Activated CD8-positive, alpha-beta T cell treated with anti-CD3 and anti-CD28 coated beads for 36 hours (primary cell): ENCODE measurements around the gene WASHC2C. TPM values are rescaled to one million over a fixed set of nuclear protein-coding genes. Genes with fewer than 3 reads are reported as not detected.
A peak's percentile ranks its signal among the peaks of the same experiment; 100 is the strongest.
"Not testable (repeated sequence)": the region's sequence is repeated elsewhere in the genome, so short reads cannot be mapped to it uniquely, and the experiment has no call there.

Source experiments
- ATAC-seq: fragments of 200-7000 bp; cut with Tn5 transposase; one replicate; pipeline ENCODE4 v1.10.0; 2021; ENCODE audit warnings: mild to moderate bottlenecking, moderate library complexity
- CTCF ChIA-PET: fragments of 350-600 bp; sonication (Branson Sonifier 250); formaldehyde crosslinking; loops from one replicate; lab custom pipeline; 2021; ENCODE audit warnings: antibody characterized with exemption; lab: Charles Lee
- POLR2A ChIA-PET: fragments of 350-600 bp; sonication (Branson Sonifier 250); formaldehyde crosslinking; loops from one replicate; lab custom pipeline; 2021; ENCODE audit warnings: antibody characterized with exemption; lab: Charles Lee
- DNase-seq: peaks from one replicate; pipeline ENCODE4 v3.0.0-alpha.2; 2020
- H3K27ac Mint-ChIP-seq: one replicate; pipeline ENCODE4 v1.8.0; 2021; ENCODE audit warnings: mild to moderate bottlenecking, mixed read lengths
- H3K27me3 Mint-ChIP-seq: one replicate; pipeline ENCODE4 v1.8.0; 2021; ENCODE audit warnings: mixed read lengths
- H3K36me3 Mint-ChIP-seq: one replicate; pipeline ENCODE4 v1.8.0; 2021; ENCODE audit warnings: low read depth, mixed read lengths
- H3K4me1 Mint-ChIP-seq: one replicate; pipeline ENCODE4 v1.8.0; 2021; ENCODE audit warnings: low read depth, mixed read lengths
- H3K4me3 Mint-ChIP-seq: one replicate; pipeline ENCODE4 v1.8.0; 2021; ENCODE audit warnings: mild to moderate bottlenecking, moderate library complexity, mixed read lengths
- H3K9me3 Mint-ChIP-seq: one replicate; pipeline ENCODE4 v1.8.0; 2021; ENCODE audit warnings: mixed read lengths
- intact Hi-C: fragments of 100-400 bp; cut with micrococcal nuclease; formaldehyde crosslinking; loops from one replicate; pipeline ENCODE4 v1.10.0; 2022
- total RNA-seq, 2 experiments: library from RNA; stranded (reverse); gene quantifications; one replicate each; pipeline ENCODE4 v1.2.3, GENCODE V29; 2021

The WASHC2C gene, protein sequence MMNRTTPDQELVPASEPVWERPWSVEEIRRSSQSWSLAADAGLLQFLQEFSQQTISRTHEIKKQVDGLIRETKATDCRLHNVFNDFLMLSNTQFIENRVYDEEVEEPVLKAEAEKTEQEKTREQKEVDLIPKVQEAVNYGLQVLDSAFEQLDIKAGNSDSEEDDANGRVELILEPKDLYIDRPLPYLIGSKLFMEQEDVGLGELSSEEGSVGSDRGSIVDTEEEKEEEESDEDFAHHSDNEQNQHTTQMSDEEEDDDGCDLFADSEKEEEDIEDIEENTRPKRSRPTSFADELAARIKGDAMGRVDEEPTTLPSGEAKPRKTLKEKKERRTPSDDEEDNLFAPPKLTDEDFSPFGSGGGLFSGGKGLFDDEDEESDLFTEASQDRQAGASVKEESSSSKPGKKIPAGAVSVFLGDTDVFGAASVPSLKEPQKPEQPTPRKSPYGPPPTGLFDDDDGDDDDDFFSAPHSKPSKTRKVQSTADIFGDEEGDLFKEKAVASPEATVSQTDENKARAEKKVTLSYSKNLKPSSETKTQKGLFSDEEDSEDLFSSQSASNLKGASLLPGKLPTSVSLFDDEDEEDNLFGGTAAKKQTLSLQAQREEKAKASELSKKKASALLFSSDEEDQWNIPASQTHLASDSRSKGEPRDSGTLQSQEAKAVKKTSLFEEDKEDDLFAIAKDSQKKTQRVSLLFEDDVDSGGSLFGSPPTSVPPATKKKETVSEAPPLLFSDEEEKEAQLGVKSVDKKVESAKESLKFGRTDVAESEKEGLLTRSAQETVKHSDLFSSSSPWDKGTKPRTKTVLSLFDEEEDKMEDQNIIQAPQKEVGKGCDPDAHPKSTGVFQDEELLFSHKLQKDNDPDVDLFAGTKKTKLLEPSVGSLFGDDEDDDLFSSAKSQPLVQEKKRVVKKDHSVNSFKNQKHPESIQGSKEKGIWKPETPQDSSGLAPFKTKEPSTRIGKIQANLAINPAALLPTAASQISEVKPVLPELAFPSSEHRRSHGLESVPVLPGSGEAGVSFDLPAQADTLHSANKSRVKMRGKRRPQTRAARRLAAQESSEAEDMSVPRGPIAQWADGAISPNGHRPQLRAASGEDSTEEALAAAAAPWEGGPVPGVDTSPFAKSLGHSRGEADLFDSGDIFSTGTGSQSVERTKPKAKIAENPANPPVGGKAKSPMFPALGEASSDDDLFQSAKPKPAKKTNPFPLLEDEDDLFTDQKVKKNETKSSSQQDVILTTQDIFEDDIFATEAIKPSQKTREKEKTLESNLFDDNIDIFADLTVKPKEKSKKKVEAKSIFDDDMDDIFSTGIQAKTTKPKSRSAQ (N-terminal part only)
- 10 to 100 TPM; 21.6 to 23.0 TPM for total RNA-seq

DNA sequence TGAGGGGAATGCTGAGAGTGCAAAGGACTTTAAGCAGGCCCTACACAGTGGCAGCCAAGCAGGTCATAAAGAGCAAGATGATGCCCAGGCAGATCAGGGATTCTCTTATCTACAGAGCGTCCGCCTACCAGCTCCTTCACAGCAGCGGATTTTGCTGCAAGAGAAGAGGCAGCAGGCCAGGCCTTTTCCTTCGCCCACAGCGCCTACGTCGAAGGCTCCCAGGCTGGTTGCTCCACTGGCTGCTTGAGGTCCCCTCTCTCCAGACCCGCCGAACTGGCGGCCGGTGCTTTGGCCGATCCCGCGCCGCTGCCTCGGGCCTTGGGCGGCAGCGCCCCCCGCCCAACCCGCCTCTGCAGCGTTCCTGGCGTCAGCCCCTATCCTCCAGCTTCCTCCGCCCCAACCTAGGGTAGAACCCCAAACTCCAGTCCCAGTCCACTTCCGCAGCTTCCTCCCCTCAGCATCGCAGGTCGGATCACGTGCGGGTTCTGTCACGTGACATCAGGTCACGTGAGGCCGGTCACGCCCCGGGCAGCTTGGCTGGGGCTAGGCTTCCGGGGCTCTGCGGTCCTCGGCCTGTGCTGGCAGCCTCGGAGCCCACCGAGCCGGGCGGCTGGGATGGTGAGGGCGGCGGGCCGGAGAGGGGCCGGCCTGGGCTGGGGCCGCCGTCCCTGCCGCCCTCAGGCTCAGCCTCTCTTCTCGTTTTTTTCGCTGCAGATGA is at the start of gene WASHC2C:
Gene WASHC2C, plus strand, starts transcription at position 564 of the 718 bp plus-strand sequence. Its CDS starts 52 bp downstream, at position 616.
- CTCF ChIA-PET, result interaction anchor here (1.9 kb wide), 1 partner anchor 262 kb away, joined by 7 read pairs; no protein-coding TSS in a partner anchor
- ATAC-seq, result peak; percentile 88
- POLR2A ChIA-PET, H3K36me3 Mint-ChIP-seq, H3K27me3 Mint-ChIP-seq, H3K9me3 Mint-ChIP-seq, H3K4me1 Mint-ChIP-seq: not testable (repeated sequence)
- H3K27ac Mint-ChIP-seq, result peak within 1 kb of the TSS; percentile 78
- H3K4me3 Mint-ChIP-seq, result peak within 1 kb of the TSS; percentile 79
- intact Hi-C loops, result loop anchor here (10.0 kb wide), 1 partner anchor 262 kb away; no protein-coding TSS in a partner anchor
- peak; percentile 94 for DNase-seq

GRCh38 chr10:45678467-45678866 is 48.6 kb upstream of the WASHC2C start:
- H3K4me3 Mint-ChIP-seq, H3K4me1 Mint-ChIP-seq, H3K9me3 Mint-ChIP-seq, POLR2A ChIA-PET, H3K36me3 Mint-ChIP-seq, CTCF ChIA-PET, DNase-seq, H3K27ac Mint-ChIP-seq, H3K27me3 Mint-ChIP-seq, intact Hi-C loops, ATAC-seq: not testable (repeated sequence)

GRCh38 chr10:45710200-45710796 is 16.8 kb upstream of the WASHC2C start:
- H3K9me3 Mint-ChIP-seq, H3K4me1 Mint-ChIP-seq, H3K36me3 Mint-ChIP-seq, H3K27ac Mint-ChIP-seq, DNase-seq, H3K4me3 Mint-ChIP-seq, CTCF ChIA-PET, intact Hi-C loops, ATAC-seq, H3K27me3 Mint-ChIP-seq, POLR2A ChIA-PET: not testable (repeated sequence)

DNA sequence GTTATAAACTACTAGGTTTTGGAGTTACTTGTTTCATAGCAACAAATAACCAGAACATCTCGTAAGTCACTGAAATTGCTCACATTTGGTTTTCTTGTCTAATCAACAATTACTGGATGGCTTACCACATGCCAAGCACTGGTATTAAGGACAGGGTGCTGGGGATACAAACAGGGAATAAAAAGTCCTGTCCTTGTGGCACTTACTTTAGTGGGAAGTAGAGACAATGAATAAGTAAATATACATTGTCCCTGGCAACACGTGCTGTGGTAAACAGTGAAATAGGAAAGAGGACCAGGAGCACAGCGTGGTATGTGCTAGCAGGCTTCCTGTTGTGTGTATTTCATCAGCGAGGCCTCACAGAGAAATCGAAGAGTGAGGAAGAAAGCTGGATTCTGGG is 15.8 kb upstream of the WASHC2C start:
- H3K4me3 Mint-ChIP-seq, CTCF ChIA-PET, ATAC-seq, intact Hi-C loops, H3K27ac Mint-ChIP-seq, H3K4me1 Mint-ChIP-seq, POLR2A ChIA-PET, DNase-seq, H3K36me3 Mint-ChIP-seq, H3K9me3 Mint-ChIP-seq, H3K27me3 Mint-ChIP-seq: not testable (repeated sequence)

DNA sequence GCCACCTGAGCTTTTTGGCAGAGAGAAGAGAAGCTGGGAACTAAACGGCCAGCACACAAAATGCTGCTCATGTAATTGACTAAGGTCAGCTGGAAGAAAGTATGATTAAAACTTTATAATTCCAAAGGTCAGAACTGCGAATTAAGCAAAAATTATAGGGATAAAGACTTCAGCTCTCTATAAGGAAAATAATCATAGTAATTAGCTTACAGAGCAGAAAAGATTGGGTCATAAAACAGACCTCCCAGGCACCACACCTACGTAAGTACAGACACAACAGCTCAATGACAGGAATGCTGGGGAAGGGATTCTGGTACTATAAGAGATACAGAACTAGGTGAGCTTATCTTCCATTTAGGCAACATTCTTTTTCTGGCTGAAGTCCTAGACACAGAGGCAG is 10.0 kb upstream of the WASHC2C start:
- POLR2A ChIA-PET, intact Hi-C loops, H3K4me1 Mint-ChIP-seq, H3K9me3 Mint-ChIP-seq, H3K27me3 Mint-ChIP-seq, DNase-seq, ATAC-seq, H3K27ac Mint-ChIP-seq, H3K36me3 Mint-ChIP-seq, H3K4me3 Mint-ChIP-seq: not testable (repeated sequence)
- CTCF ChIA-PET, result interaction anchor here (1.5 kb wide), 1 partner anchor 252 kb away, joined by 4 read pairs; no protein-coding TSS in a partner anchor

- H3K27me3 Mint-ChIP-seq, DNase-seq, H3K27ac Mint-ChIP-seq, H3K4me3 Mint-ChIP-seq, ATAC-seq, intact Hi-C loops, POLR2A ChIA-PET, H3K9me3 Mint-ChIP-seq, H3K4me1 Mint-ChIP-seq, H3K36me3 Mint-ChIP-seq: not testable (repeated sequence)
- CTCF ChIA-PET, result interaction anchor here (1.5 kb wide), 1 partner anchor 252 kb away, joined by 4 read pairs; no protein-coding TSS in a partner anchor
These were observed 9.4 kb upstream of the WASHC2C start for GRCh38 chr10:45717642-45718041.

DNA sequence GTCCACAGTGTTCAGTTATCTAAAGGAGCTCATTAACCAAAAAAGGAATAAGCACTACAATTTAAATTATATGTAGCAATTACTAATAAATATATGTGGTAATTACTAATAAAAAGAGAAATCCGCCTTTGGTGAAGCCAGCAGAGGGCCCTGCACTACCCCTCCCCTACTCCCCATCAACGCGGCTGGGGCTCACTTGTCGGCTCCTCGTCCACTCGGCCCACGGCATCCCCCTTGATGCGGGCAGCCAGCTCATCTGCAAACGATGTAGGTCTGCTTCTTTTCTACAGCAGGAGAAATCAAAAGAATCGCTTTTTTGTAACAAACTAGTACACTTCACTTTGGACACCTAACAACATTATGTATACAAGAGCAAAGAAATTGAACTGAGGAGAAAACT is 5.6 kb upstream of the WASHC2C start:
- H3K4me1 Mint-ChIP-seq, DNase-seq, H3K36me3 Mint-ChIP-seq, H3K27ac Mint-ChIP-seq, POLR2A ChIA-PET, H3K27me3 Mint-ChIP-seq, H3K4me3 Mint-ChIP-seq, H3K9me3 Mint-ChIP-seq, CTCF ChIA-PET, ATAC-seq: not testable (repeated sequence)
- intact Hi-C loops, result loop anchor here (10.0 kb wide), 1 partner anchor 257 kb away; no protein-coding TSS in a partner anchor

- CTCF ChIA-PET, ATAC-seq, H3K27me3 Mint-ChIP-seq, H3K4me3 Mint-ChIP-seq, H3K9me3 Mint-ChIP-seq, H3K36me3 Mint-ChIP-seq, POLR2A ChIA-PET, DNase-seq, H3K27ac Mint-ChIP-seq, H3K4me1 Mint-ChIP-seq: not testable (repeated sequence)
- intact Hi-C loops, result loop anchor here (10.0 kb wide), 1 partner anchor 259 kb away; no protein-coding TSS in a partner anchor
These were observed 3.2 kb upstream of the WASHC2C start for GRCh38 chr10:45723851-45724250.

DNA sequence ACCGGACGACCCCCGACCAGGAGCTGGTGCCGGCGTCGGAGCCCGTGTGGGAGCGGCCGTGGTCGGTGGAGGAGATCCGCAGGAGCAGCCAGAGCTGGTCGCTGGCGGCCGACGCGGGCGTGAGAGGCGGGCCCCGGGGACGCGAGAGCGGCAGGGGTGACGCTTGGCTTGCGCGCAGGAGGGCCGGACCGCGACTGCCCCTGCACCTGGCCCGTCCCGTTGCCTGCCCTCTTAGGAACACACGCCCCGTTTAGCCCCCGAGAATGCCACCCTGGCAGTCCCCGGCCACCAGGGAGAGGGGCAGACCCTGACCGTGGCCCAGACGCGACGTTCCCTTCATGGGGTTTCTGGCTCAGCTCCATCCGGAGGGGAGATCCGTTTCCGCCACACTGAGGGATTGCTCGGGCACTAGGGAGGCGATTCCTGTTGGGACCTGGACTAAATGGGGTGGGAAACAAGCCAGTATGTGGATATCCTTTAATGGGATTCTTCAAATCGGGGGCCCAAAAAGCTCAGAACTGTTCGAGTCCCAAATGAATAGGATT is 427 bp downstream of the WASHC2C start:
- ATAC-seq, result peak; percentile 62
- POLR2A ChIA-PET, H3K27me3 Mint-ChIP-seq, H3K4me1 Mint-ChIP-seq, DNase-seq, CTCF ChIA-PET, H3K36me3 Mint-ChIP-seq, H3K9me3 Mint-ChIP-seq: not testable (repeated sequence)
- intact Hi-C loops, result loop anchor here (10.0 kb wide), 1 partner anchor 263 kb away; no protein-coding TSS in a partner anchor
- Mint-ChIP-seq H3K27ac (peak overlapping the region; percentile 49), H3K4me3 (peak overlapping the region; percentile 79)

- intact Hi-C loops, H3K9me3 Mint-ChIP-seq, DNase-seq, H3K4me1 Mint-ChIP-seq, CTCF ChIA-PET, H3K27me3 Mint-ChIP-seq, ATAC-seq, POLR2A ChIA-PET, H3K27ac Mint-ChIP-seq, H3K36me3 Mint-ChIP-seq, H3K4me3 Mint-ChIP-seq: not testable (repeated sequence)
These were observed 7.4 kb downstream of the WASHC2C start for GRCh38 chr10:45734449-45734848.
